Measurements from ENCODE around the gene SC5D.

Gene SC5D

GRCh38 chr11:121257976-121258375 is 34.6 kb upstream of the SC5D start:
- no peak for TF ChIP-seq CTCF (conservative IDR thresholded peaks at IDR 0.05; ENCODE audit: low read depth)
- ChIA-PET CTCF (interaction anchor here (0.7 kb wide), 1 partner anchor 10 kb away, joined by 5 read pairs; no protein-coding TSS in a partner anchor), POLR2A (ENCODE audit: low non-redundant PET) (no interaction called here)
- no peak overlapping the region for H3K27ac ChIP-seq
- peak; percentile 63 for DNase-seq (ENCODE audit: low spot score)

- CTCF ChIA-PET, result no interaction called here
Measured at GRCh38 chr11:121265586-121265985, 27.0 kb upstream of the SC5D start.

GRCh38 chr11:121268581-121268980 is 24.0 kb upstream of the SC5D start:
- no peak overlapping the region for H3K27ac ChIP-seq
- POLR2A ChIA-PET (ENCODE audit: low non-redundant PET), result no interaction called here
- DNase-seq (ENCODE audit: low spot score), result no peak
- no peak for TF ChIP-seq CTCF (conservative IDR thresholded peaks at IDR 0.05; ENCODE audit: low read depth)
- CTCF ChIA-PET, result no interaction called here

More at GRCh38 chr11:121265586-121265985, 27.0 kb upstream of the SC5D start:
- POLR2A ChIA-PET (ENCODE audit: low non-redundant PET), result no interaction called here
- DNase-seq (ENCODE audit: low spot score), result no peak
- no peak for TF ChIP-seq CTCF (conservative IDR thresholded peaks at IDR 0.05; ENCODE audit: low read depth)
- H3K27ac ChIP-seq, result no peak overlapping the region

GRCh38 chr11:121270001-121270678 is 22.4 kb upstream of the SC5D start:
- H3K27ac ChIP-seq, result no peak overlapping the region

GRCh38 chr11:121274332-121274991 is 18.1 kb upstream of the SC5D start:
- DNase-seq (ENCODE audit: low spot score), result no peak
- ChIA-PET POLR2A (ENCODE audit: low non-redundant PET) (no interaction called here), CTCF (interaction anchor here (0.6 kb wide), 3 partner anchors 24 to 1581 kb away, joined by 4 to 10 read pairs (median 6); no protein-coding TSS in a partner anchor)
- no peak overlapping the region for H3K27ac ChIP-seq
- no peak for TF ChIP-seq CTCF (conservative IDR thresholded peaks at IDR 0.05; ENCODE audit: low read depth)

More at GRCh38 chr11:121270001-121270678, 22.4 kb upstream of the SC5D start:
- TF ChIP-seq CTCF (conservative IDR thresholded peaks at IDR 0.05; ENCODE audit: low read depth), result no peak
- ChIA-PET CTCF (no interaction called here), POLR2A (ENCODE audit: low non-redundant PET) (no interaction called here)
- no peak for DNase-seq (ENCODE audit: low spot score)

- ChIA-PET POLR2A (ENCODE audit: low non-redundant PET) (no interaction called here), CTCF (interaction anchor here (1.9 kb wide), 1 partner anchor 310 kb away, joined by 5 read pairs; no protein-coding TSS in a partner anchor)
- no peak for TF ChIP-seq CTCF (conservative IDR thresholded peaks at IDR 0.05; ENCODE audit: low read depth)
- DNase-seq (ENCODE audit: low spot score), result no peak
- no peak overlapping the region for H3K27ac ChIP-seq
Measured at GRCh38 chr11:121281698-121282097, 10.9 kb upstream of the SC5D start.
